D341Med (cell line): ENCODE data around the gene WDR33.

Experiments
- DNase-seq: peaks from one replicate; pipeline ENCODE4 v3.0.0; 2012; ENCODE audit warnings: low spot score

Gene WDR33

DNA sequence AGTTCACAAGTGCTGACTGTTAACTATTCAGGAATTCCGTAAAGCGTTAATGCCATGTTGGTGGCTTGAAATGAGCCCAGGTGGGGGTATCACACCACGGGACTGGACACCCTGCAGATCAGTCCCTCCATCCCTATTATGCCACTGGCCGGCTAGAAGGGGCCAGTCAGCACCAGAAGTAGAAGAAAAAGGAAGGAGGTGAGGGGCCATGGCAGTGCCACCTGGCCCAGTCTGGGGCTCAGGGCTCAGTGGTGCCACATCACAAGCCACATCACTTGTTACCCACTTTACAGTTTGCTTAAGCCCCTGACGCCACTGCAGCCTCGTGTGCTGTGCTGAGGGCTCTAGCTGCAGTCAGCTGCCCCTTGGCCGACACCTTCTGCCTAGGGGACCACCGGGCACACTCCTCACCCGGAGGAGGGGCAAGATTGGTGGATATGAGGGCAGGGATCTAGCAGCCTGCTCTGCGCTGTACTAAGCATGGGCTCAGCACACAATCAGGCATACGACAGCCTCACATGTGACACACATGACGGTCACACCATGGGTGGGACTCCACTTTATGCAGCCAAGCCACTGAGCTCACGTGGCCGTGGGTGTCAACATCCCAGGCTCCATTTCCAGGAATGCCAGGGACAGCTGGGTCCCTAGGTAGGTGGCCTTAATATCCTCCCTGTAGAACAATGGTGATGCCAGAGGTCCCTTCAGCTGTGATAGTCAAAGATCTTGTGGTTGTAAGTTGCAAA, 139.2 kb downstream of the WDR33 start:
- DNase-seq, result peak; percentile 7

DNA sequence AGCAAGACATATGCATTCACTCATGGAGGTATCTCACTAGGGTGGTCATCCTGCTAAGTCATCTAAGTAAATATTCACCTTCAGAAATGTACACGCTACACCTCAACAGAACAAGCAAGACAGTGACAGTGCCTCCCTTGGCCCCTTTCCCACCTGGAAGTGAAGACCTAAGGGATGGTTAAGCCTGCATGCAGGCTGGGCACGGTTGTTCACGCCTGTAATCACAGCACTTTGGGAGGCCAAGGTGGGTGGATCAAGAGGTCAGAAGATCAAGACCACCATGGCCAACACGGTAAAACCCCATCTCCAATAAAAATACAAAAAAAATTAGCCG, 140.0 kb downstream of the WDR33 start:
- DNase-seq, result no peak

DNA sequence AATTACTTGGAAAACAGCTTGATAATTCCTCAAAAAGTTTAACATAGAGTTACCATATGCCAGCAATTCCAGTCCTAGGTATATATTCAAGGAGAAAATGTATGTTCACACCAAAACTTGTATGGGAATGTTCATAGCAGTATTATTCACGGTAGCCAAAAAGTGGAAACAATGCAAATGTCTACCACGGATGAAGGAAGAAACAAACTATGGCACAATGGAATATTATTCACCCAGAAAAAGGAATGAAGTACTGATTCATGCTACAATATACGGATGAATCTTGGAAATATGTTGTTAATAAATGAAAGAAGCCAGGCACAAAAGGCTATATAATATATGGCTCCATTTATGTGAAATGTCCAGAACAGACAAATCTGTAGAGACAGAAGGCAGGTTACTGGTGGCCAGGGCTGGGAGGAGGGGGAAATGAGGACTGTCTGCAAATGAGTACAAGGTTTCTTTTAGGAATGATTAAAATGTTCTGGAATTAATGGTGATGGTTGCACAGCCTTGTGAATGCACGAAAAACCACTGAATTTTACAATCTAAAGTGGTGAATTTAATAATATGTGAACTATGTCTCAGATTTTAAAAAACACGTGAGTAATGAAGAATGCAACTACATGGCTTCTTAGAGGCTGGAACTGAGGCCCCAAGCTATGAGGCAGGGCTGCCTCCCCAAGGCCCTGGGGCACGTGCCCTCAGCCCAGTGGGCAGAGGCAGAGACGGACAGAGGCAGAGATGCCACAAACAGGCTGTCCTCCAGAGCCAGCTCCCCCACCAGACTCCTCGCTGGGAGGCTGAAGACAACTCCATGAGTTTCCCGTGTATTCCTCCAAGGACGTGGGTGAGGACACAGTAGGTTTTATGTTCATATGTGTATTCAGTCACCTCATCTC, 140.7 kb downstream of the WDR33 start:
- no peak for DNase-seq

DNA sequence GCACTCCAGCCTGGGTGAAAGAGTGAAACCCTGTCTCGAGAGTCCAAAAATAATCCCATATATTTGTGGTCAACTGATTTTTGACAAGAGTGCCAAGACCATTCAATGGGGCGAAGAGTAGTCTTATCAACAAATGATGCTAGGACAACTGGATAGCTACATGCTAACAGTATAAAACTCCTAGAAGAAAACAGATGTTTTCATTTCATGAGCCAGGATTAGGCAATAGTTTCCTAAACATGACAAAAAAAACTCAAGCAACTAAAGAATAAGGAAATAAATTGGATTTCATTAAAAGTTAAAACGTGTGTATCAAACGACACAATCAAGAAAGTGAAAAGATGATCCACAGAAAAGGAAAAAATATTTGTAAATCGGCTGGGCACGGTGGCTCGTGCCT, 141.9 kb downstream of the WDR33 start:
- no peak for DNase-seq

DNA sequence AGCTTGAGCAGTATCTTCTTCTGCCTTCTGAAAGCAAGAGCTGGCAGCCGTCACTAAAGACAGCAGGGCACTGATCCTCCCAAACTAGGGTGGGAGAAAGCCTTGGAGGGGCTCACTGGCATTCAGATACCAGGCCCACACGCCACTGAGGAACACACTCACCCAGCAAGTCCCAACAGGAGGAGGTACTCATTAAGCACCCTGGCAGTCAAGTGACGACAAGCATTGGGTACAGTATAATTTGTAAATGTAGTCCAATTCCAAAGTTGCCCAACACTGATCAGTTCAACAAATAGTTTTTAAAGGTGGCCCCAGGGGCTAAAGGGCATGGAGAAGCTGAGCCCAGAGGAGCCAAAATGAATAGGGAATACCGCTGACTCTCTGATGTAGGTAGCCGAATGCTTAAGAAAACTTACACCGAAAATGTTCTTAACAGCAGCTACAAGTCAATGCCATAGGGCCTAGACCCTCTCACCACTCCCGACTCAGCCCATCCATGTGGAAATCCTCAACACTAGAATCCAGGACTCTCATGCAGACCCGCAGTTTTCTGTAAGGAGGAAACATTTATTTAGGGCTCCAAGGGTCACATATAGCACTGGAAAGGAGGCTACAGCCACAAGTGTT, 145.6 kb downstream of the WDR33 start:
- DNase-seq, result no peak

DNA sequence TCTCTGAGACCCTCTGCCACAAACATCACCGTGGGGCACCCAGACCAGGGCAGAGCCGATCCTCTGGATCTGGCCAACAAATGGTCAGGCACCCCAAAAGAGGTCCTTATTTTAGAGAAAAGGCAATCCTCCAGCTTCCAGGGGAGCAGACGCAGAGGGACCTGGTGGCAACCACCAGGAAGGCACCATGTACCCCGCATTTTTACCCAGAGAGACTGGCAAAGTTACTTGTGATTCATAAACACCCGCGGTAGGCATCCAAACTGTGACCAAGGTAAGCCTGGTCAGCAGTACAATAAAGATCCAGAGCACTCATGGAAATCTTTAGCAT, 146.1 kb downstream of the WDR33 start:
- no peak for DNase-seq

DNA sequence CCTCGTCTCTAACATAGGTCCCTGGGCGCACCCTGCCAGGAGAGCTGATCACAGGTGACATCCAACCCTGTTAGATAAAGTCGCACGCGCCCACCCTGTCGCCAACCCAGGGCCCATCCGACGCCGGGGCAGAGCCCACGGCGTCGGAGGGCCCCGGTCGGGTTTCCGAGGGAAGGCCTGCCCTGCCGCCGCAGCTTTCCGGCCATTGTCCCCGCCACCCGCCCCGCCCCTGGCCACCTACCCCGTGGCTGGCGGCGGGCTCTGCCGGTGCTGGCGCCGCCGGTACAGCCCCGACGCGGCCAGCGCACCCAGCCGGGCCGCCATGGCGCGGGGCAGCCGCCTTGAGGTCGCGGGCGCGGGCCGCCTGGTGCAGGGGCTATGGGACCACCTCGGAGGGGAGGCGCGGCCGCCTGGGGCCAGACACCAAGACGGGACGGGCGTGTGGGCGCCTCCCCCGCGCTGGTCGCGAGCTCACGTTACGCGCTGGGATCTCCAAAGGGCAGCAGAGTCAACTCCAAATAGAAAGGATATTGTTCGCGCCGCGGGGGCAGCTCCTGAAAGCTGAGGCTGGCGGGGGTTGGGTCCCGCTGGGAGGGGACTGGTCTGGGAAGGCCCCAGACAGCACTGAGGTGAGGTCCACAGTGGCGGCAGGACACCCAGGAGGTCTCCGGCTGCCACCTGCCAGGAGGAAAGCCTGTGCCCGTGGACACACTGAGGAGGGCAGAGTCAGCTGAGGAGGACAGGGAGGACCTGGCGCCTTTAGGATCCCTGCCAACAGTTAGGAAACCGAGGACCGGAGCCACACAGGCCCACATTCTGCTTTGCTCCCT, 146.7 kb downstream of the WDR33 start:
- DNase-seq, result no peak

DNA sequence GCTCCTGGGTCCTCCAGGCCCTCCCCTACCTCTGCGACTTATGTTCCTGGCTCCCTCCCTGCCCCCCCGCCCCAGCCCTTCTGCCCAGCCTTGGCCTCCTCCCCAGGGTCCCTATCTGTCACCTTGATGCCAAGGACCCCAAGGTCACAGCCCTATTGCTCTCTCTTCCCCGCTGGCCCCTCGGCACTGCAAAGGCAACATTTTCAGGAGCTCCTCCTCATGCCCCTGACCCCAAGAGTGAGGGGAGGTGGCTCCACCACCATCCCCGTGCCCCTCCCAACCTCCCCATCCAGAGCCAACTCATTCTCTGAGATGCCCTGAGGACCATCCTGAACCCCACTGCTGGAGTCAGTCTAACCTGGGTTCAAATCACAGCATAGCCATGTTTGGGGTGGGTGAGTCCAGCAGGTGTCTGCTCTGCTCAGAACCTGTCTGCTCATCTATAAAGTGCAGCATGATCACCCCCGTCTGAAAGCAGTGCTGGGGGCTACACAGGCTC, 147.4 kb downstream of the WDR33 start:
- DNase-seq, result no peak

DNA sequence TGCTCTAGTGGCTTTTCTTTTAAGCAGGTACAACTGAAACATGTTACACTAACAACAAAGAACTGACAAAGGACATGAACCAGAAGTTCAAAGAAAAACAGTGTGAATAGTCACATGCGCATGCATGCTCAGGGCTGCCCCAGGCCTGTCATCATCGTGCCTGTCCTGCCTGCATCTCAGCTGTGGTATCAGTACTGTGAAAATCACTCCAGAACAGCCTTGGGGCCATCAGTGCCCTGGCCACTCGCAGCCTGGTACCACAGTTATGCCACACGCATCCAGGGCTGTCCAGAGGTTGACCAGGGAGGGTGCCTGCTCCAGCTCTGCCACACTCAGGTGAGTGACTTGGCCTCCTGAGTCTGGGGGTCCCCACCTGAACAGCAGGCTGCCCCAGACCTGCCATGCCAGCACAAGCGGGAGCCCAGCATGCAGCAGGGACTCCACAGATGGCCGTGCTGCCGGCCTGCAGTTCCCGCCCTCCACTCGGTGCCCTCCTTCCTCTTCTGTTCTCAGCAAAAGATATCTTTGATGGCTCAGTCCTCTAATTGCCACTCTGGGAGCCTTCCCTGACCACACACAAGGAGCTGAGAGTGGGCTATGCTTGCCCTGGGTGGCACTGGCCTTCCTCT, 147.9 kb downstream of the WDR33 start:
- DNase-seq, result no peak

DNA sequence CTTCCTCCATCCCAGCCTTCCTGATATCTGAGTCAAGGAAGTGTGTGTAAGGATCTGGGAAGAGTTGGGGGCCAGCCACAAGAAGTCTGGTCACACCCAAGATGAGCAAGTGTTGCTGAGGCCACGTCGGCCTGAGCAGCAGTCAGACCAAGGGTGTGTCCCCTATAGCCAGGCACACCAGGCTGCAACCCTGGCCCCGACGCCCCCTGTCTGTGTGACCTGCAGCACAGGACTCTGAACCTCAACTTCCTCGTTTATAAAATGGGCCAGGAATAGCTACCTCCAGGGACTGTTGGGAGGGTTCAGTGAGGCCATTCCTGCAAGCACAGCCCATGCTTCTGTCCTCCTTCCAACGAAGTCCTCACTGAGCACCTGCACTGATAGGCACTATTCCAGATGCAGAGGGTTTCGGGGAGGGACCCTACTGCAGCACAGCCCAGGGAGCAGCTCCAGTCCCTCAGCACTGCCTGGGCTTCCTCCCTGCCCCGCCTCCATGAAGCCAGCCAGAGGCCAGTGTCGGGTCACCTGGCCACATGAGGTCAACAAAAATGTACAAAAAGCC, 148.9 kb downstream of the WDR33 start:
- no peak for DNase-seq

DNA sequence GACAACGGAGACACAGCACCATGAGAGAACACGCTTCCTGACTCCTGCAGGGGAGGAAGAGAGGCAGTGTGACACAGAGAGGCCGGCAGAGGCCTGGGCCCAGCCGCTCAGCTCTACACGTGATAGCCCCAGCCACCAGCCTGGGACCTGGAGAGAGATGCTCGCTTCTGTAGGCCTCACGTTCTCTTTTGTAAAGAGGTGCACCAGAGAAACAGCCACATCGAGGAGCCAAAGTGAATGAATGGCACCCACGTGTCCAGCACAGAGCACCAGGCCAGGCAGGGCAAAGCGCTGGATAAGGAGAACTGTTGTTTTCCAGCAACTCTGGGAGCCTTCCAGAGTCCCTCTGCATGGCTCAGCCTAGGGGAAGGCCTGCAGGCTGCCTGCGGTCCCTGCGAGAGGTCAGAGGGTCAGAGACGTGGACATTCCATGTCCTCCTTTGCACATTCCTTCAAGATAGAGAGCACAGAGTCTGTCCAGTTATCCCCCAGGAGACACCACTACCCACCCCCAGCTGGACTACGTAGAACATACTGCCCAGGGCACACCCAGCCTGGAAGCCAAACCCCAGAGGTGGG, 149.8 kb downstream of the WDR33 start:
- no peak for DNase-seq

DNA sequence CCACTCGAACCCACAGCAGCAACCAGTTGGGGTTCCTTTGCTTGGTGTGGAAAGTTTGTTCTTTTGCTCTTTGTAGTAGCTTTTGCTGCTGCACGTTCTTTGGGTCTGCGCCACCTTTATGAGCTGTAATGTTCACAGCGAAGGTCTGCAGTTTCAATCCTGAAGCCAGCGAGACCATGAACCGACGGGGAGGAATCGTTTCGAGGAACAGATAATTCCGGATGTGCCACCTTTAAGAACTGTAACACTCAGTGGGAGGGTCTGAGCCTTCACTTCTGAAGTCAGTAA, 150.7 kb downstream of the WDR33 start:
- no peak for DNase-seq

DNA sequence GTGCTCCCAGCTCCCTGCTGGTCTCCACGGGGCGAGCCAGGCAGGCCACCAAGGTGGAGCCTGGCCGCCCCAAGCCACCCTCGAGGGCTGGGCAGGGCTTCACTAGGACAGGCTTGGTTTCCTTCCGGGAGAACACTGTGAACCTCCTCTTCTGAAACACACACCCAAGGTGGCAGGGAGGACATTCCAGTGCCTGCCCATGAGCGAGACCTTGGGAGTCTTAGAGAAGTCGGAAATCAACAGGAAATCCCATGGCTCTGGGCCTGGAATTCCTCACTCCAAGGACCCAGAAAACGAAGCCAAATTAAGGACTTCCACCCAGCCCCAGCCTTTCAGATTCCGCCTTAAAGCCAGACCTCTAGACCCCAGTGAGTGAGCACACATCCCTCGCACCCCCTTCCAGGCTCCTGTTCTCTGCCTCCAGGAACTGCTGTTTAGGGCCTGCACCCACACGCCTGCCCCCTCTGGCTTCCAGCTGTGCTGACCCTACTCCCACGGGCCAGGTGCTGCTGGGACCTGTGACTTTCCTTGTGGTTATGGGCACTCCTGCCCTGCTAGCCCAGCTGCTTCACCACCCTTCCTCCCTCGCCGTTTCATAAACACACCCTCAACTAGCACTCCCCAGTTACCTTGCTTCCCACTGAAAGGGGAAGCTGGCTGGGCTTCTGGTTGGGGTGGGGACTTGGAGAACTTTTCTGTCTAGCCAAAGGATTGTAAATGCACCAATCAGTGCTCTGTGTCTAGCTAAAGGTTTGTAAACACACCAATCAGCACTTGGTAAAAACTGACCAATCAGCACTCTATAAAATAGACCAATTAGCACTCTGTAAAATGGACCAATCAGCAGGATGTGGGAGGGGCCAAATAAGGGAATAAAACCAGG, 151.3 kb downstream of the WDR33 start:
- DNase-seq, result no peak

DNA sequence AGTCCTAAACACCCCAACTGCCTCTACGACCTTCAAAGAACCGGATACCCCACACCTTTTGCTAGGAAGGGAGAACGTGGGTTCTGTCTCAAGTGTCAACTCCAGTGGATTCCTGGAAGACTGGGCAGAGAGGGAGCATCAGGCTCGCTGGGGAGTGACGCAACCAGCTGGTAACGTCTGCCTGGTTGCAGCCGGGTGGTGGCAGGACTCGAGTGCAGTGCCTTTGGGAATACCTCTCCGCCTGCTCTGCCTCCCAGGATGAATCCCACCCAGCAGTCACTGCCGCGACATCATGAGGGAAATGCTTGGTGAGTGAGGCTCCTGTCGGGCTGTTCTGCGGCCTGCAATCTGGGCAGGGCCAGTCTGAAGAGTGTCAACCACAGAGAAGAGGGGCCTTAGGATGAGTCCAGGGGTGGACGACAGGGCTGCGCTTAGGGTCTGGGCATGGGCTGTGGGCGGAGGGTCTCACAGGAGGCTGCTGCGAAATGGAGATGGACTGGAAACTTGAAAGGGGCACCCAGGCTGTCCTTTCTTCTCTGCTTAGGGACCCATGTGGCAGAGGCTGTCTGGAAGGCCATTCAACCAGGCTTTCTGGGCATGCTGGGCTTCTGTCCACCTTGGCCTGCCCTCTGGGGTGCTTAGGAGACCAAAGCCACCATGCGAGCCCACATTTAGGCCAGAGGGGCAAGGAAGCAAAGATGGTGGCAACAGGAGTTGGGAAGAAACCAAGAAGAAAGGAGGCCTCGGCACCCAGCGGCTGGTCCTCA, 152.1 kb downstream of the WDR33 start:
- no peak for DNase-seq

DNA sequence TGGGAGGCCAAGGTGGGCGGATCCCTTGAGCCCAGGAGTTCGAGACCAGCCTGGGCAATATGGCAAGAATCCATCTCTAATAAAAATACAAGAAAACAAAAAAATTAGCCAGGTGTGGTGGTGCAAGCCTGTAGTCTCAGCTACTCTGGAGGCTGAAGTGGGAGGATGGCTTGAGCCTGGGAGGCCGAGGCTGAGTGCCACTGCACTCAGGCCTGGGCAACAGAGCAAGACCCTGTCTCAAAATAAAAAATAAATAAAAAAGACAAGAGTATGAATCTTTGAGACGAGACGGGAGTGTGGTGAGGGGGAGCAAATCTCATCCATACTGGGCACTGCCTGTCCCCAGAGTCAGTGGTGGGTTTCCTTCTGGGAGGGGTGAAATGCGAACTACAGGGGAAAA, 152.8 kb downstream of the WDR33 start:
- no peak for DNase-seq

DNA sequence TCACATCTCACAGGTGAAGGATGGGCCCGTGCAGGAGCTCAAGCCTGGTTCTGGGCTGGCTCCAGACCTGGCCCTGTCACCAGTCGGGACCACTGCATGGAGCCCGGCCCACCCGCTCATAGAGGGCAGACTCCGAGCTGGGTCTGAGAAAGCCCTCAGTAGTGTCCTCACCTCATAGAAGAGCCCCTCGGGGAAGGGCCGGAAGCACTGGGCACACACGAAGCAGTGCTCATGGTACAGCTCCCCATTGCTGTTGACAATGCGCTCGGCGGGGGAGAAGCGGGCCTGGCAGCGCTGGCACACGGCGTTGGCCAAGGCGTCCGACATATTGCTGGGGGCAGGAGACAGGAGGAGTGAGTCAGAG, 153.8 kb downstream of the WDR33 start:
- DNase-seq, result no peak

DNA sequence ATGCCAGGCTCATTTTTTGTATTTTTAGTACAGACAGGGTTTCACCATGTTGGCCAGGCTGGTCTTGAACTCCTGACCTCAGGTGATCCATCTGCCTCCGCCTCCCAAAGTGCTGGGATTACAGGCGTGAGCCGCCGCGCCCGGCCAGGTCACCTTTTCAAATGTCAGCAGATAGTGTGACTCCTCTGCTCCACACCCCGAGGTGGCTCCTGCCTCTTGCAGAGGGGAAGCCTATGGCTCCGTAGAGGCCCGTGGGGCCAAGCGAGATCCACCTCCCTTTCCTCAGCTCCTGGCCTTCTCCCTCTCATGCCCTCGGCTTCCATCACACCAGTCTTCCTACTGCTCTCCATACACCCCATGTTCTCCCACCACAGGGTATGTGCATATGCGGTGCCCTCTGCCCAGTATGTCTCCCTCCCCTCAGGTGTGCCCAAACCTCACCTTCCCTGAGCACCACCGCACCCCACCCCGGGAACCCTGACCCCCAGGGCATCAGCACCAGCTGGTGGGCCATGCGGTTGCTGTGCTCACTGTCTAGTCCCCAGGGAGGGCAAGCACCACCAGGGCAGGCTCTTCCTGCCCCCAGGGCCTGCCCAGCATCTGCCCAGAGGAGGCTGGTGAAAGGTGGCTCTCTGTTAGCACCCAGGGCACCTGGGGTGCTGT, 154.3 kb downstream of the WDR33 start:
- DNase-seq, result no peak

DNA sequence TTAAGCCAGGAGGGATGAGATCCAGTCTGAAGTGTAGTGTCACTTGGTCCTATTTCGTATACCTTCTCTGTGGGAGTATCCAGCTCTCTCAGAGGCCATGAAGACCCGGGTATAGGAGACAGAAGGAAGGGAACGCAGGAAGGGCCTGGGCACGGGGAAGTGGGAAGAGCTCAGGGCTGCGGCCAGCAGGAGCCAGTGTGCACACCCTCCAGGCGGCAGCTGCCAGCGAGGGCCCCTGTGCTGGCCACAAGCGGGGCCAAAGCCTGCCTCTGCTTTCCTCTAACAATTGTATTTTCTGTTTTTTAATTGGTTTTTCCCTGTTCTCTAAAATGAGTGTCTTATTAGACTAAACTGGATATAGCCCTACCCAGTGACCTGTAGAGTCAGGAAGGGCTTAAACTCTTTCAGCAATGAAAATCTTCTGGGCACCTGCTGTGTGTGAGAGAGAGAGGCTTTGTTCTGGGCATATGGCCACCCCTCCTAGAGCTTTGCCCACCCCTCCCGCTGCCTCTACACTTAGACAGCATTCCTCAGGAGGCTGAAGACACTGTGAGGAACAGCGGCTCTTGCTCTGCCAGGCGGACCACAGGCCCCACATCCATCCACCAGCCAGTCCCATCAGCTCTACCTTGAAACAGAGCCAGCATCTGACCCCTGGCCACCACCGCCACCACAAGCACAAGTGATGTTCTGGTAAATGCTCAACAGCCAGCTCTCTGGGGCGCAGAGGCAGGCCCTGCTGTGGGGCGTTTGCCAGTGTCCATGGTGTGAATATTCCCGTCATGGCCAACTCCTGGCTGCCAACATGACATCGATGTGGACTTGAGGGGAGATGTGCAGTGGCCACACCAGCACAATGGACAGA, 155.5 kb downstream of the WDR33 start:
- DNase-seq, result no peak
